HepG2 (cell line): ENCODE results near the gene RGS19. TPM values are rescaled to one million over a fixed set of nuclear protein-coding genes. Genes with fewer than 3 reads are reported as not detected.
A peak's percentile ranks its signal among the peaks of the same experiment; 100 is the strongest.

Source experiments
- BRD4 ChIP-seq: sonication (generic); formaldehyde crosslinking; IDR thresholded peaks from 2 replicates; pipeline ENCODE4 v1.4.0; 2020; ENCODE audit warnings: missing genetic modification reagents
- ESRRA ChIP-seq: sonication (generic); formaldehyde crosslinking; IDR thresholded peaks from 2 replicates; pipeline ENCODE4 v1.5.1; 2020; ENCODE audit warnings: mild to moderate bottlenecking, low read depth, missing genetic modification reagents
- FOSL1 ChIP-seq: sonication (generic); formaldehyde crosslinking; IDR thresholded peaks from 2 replicates; pipeline ENCODE4 v1.9.0; 2021; ENCODE audit warnings: missing genetic modification reagents, borderline replicate concordance
- FOXM1 ChIP-seq: sonication (generic); formaldehyde crosslinking; IDR thresholded peaks from 2 replicates; pipeline ENCODE4 v1.5.0; 2020; ENCODE audit warnings: missing genetic modification reagents
- KDM6A ChIP-seq: IDR thresholded peaks from 2 replicates; pipeline ENCODE4 v1.6.1; 2016; ENCODE audit warnings: low read depth
- NCOA2 ChIP-seq: sonication (generic); formaldehyde crosslinking; IDR thresholded peaks from 2 replicates; pipeline ENCODE4 v1.8.0; 2022; ENCODE audit warnings: inconsistent platforms
- SMAD3 ChIP-seq: sonication (generic); formaldehyde crosslinking; IDR thresholded peaks from 2 replicates; pipeline ENCODE4 v1.4.0; 2020; ENCODE audit warnings: missing genetic modification reagents
- SMARCC2 ChIP-seq: fragments of 450-650 bp; IDR thresholded peaks from 2 replicates; pipeline ENCODE4 v1.6.1; 2017; ENCODE audit warnings: antibody characterized with exemption, mild to moderate bottlenecking
- ZNF136 ChIP-seq: sonication (generic); formaldehyde crosslinking; IDR thresholded peaks from 2 replicates; pipeline ENCODE4 v1.8.1; 2022; ENCODE audit warnings: low read depth, mild to moderate bottlenecking, moderate library complexity, missing genetic modification reagents
- ZNF232 ChIP-seq: sonication (generic); formaldehyde crosslinking; IDR thresholded peaks from 2 replicates; pipeline ENCODE4 v1.4.0; 2020; ENCODE audit warnings: missing genetic modification reagents, borderline replicate concordance
- ZNF350 ChIP-seq: sonication (generic); formaldehyde crosslinking; IDR thresholded peaks from 2 replicates; pipeline ENCODE4 v1.4.0; 2020; ENCODE audit warnings: mild to moderate bottlenecking, low read depth, missing genetic modification reagents, borderline replicate concordance
- ZNF572 ChIP-seq: sonication (generic); formaldehyde crosslinking; IDR thresholded peaks from 2 replicates; pipeline ENCODE4 v1.5.1; 2020; ENCODE audit warnings: mild to moderate bottlenecking, missing genetic modification reagents
- ZNF619 ChIP-seq: sonication (generic); formaldehyde crosslinking; IDR thresholded peaks from 2 replicates; pipeline ENCODE4 v1.4.0; 2020; ENCODE audit warnings: mild to moderate bottlenecking, missing genetic modification reagents
- ZSCAN25 ChIP-seq: sonication (generic); formaldehyde crosslinking; IDR thresholded peaks from 2 replicates; pipeline ENCODE4 v1.8.0; 2022; ENCODE audit warnings: mild to moderate bottlenecking, missing genetic modification reagents
- polyA plus RNA-seq, 8 experiments: library from polyadenylated mRNA; depleted of rRNA in 3 of 8; stranded (reverse) in 7 of 8; unstranded in 1 of 8; fragments of >200 nt; fragmentation: Illumina TruSeq in 4 of 8; extraction: Trizol in 4 of 8; gene quantifications; 2 replicates each; pipeline versions ENCODE4 v1.2.1 to v1.2.3, GENCODE V29; 2011 to 2016; ENCODE audit warnings: low read depth in 4 of 8, missing spikeins in 1 of 8, mixed read lengths in 1 of 8; ENCODE audit not compliant: insufficient read depth in 1 of 8
- total RNA-seq, 5 experiments: library from RNA; depleted of rRNA; stranded (reverse); fragments of >200 nt; fragmentation: Illumina TruSeq; extraction: Trizol; gene quantifications; 2 replicates each; pipeline ENCODE4 v1.2.3, GENCODE V29; 2016; ENCODE audit warnings: low read depth in 1 of 5
- TF ChIP-seq, protein P1 (sequence below): sonication (generic); formaldehyde crosslinking; IDR thresholded peaks from 2 replicates; pipeline ENCODE4 v1.4.0; 2020; ENCODE audit warnings: missing genetic modification reagents
- TF ChIP-seq, protein P2 (sequence below): sonication (generic); formaldehyde crosslinking; IDR thresholded peaks from 2 replicates; pipeline ENCODE4 v1.5.1; 2020; ENCODE audit warnings: mild to moderate bottlenecking, missing genetic modification reagents, moderate library complexity
- TF ChIP-seq, protein P3 (sequence below): IDR thresholded peaks from 2 replicates; pipeline ENCODE4 v1.6.1; 2016
- TF ChIP-seq, protein P4 (sequence below): sonication (generic); formaldehyde crosslinking; IDR thresholded peaks from 2 replicates; pipeline ENCODE4 v1.4.0; 2020; ENCODE audit warnings: mild to moderate bottlenecking, missing genetic modification reagents
- TF ChIP-seq, protein P5 (sequence below): sonication (generic); formaldehyde crosslinking; IDR thresholded peaks from 2 replicates; pipeline ENCODE4 v1.8.0; 2022; ENCODE audit warnings: low read depth, missing genetic modification reagents

The RGS19 gene
- total and polyA plus RNA-seq, 2 of the 13 experiments (the other 11 are each of a cell fraction or from before 2014, with no cell fraction given), result 10.7 to 11.9 TPM

DNA sequence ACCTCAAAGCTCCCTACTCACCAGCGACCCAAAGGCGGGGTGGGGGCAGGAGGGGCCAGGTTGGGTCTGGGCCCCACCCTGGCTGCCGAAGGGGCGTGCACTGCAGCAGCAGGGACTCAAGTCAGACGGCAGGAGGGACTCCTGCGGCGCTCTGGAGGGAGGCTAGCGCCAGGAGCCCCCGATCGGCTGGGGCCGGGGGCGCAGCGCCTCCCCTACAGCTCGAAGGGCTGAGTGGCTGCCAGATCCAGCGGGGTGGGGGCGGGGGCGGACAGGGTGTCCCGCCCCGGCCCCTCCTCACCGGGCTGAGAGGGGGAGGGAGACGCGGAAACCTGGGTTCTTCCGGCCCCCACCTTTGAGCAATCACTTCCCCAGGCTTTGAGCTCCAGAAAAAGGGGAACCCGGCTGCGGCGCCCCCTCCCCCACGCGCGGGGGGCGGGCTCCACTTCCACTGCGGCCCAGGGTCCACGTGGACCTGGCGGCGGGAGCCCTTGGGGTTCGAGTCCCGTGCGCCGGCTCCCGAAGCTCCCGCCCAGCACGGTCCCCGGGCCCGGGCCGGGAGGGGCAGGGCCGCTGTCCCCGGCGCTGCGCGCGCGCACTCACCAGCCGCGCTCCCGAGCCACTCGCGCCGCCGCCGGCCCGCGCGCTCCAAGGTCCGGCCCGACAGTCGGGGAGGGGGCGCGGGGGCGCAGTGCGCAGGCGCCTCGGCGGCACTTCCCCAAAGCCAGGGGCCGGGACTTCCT lies at the start of gene RGS19 (continued):
- TF ChIP-seq, protein P1, sequence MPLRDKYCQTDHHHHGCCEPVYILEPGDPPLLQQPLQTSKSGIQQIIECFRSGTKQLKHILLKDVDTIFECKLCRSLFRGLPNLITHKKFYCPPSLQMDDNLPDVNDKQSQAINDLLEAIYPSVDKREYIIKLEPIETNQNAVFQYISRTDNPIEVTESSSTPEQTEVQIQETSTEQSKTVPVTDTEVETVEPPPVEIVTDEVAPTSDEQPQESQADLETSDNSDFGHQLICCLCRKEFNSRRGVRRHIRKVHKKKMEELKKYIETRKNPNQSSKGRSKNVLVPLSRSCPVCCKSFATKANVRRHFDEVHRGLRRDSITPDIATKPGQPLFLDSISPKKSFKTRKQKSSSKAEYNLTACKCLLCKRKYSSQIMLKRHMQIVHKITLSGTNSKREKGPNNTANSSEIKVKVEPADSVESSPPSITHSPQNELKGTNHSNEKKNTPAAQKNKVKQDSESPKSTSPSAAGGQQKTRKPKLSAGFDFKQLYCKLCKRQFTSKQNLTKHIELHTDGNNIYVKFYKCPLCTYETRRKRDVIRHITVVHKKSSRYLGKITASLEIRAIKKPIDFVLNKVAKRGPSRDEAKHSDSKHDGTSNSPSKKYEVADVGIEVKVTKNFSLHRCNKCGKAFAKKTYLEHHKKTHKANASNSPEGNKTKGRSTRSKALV (CRISPR knock-in tag), result no peak
- TF ChIP-seq BRD4 (CRISPR knock-in tag) (peak; percentile 52), KDM6A (no peak), ZSCAN25 (CRISPR knock-in tag) (no peak), SMARCC2 (no peak), FOSL1 (CRISPR knock-in tag) (no peak), ZNF232 (CRISPR knock-in tag) (no peak), ZNF572 (peak; percentile 95), ZNF619 (CRISPR knock-in tag) (no peak), ZNF136 (CRISPR knock-in tag) (no peak), FOXM1 (CRISPR knock-in tag) (no peak), ZNF350 (CRISPR knock-in tag) (no peak; the same call in 1 of the 2 replicates), ESRRA (CRISPR knock-in tag) (no peak), NCOA2 (CRISPR knock-in tag) (no peak), SMAD3 (CRISPR knock-in tag) (no peak)
- TF ChIP-seq, protein P2, sequence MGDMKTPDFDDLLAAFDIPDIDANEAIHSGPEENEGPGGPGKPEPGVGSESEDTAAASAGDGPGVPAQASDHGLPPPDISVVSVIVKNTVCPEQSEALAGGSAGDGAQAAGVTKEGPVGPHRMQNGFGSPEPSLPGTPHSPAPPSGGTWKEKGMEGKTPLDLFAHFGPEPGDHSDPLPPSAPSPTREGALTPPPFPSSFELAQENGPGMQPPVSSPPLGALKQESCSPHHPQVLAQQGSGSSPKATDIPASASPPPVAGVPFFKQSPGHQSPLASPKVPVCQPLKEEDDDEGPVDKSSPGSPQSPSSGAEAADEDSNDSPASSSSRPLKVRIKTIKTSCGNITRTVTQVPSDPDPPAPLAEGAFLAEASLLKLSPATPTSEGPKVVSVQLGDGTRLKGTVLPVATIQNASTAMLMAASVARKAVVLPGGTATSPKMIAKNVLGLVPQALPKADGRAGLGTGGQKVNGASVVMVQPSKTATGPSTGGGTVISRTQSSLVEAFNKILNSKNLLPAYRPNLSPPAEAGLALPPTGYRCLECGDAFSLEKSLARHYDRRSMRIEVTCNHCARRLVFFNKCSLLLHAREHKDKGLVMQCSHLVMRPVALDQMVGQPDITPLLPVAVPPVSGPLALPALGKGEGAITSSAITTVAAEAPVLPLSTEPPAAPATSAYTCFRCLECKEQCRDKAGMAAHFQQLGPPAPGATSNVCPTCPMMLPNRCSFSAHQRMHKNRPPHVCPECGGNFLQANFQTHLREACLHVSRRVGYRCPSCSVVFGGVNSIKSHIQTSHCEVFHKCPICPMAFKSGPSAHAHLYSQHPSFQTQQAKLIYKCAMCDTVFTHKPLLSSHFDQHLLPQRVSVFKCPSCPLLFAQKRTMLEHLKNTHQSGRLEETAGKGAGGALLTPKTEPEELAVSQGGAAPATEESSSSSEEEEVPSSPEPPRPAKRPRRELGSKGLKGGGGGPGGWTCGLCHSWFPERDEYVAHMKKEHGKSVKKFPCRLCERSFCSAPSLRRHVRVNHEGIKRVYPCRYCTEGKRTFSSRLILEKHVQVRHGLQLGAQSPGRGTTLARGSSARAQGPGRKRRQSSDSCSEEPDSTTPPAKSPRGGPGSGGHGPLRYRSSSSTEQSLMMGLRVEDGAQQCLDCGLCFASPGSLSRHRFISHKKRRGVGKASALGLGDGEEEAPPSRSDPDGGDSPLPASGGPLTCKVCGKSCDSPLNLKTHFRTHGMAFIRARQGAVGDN (CRISPR knock-in tag), result peak; percentile 73
- TF ChIP-seq, protein P3, sequence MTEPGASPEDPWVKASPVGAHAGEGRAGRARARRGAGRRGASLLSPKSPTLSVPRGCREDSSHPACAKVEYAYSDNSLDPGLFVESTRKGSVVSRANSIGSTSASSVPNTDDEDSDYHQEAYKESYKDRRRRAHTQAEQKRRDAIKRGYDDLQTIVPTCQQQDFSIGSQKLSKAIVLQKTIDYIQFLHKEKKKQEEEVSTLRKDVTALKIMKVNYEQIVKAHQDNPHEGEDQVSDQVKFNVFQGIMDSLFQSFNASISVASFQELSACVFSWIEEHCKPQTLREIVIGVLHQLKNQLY, result no peak
- TF ChIP-seq, protein P4, sequence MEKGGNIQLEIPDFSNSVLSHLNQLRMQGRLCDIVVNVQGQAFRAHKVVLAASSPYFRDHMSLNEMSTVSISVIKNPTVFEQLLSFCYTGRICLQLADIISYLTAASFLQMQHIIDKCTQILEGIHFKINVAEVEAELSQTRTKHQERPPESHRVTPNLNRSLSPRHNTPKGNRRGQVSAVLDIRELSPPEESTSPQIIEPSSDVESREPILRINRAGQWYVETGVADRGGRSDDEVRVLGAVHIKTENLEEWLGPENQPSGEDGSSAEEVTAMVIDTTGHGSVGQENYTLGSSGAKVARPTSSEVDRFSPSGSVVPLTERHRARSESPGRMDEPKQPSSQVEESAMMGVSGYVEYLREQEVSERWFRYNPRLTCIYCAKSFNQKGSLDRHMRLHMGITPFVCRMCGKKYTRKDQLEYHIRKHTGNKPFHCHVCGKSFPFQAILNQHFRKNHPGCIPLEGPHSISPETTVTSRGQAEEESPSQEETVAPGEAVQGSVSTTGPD, result no peak
- TF ChIP-seq, protein P5, sequence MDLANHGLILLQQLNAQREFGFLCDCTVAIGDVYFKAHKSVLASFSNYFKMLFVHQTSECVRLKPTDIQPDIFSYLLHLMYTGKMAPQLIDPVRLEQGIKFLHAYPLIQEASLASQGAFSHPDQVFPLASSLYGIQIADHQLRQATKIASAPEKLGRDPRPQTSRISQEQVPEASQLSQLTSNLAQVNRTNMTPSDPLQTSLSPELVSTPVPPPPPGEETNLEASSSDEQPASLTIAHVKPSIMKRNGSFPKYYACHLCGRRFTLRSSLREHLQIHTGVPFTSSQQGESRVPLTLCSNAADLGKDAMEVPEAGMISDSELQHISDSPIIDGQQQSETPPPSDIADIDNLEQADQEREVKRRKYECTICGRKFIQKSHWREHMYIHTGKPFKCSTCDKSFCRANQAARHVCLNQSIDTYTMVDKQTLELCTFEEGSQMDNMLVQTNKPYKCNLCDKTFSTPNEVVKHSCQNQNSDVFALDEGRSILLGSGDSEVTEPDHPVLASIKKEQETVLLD (CRISPR knock-in tag), result peak; percentile 47; the same call in 1 of the 2 replicates
